ENCODE results near the gene ZNF777.

DNA sequence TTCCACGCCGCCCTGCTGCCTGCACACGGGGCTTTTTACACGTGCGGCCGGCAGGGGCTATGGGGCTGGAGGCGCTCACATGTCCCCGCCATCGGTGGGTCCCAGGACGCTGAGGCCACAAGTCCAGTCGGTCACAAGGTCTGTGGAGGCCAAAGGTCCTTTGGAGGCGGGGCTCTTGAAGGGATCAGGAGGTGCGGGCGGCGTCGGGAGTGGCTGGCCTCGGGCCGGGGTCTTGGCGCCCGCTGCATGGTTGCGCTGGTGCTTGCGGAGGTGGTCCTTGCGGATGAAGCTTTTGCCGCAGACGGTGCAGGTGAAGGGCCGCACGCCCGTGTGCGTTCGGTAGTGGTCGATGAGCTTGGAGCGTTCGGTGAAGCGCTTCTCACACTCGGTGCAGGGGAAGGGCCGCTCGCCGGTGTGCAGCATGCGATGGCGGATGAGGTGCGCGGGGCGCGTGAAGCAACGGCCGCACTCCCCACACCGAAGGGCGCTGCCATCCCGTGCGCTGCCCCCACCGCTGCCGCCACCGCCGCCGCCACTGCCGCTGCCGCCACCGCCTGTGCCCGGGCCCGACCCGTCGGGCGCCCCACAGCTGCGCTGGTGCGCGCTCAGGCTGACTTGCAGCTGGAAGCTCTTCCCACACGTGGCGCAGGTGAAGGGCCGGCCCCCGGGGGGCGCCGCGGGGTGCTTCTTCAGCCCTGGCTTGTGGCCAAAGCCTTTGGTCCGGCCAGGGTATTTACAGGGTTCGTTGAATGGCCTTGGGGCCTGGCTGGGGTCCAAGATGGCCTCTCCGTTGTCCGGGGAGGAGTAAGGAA is 13.7 kb upstream of the ZNF777 start:
- no peak for TF ChIP-seq CTCF (IDR thresholded peaks at IDR 0.05; ENCODE audit: low read depth, low read length)
- TF ChIP-seq EZH2phosphoT487 (IDR thresholded peaks at IDR 0.05; ENCODE audit: low read depth) = no peak

Data from OCI-LY3 (cell line).